ENCODE data around the gene CDH4. TPM values are rescaled to one million over a fixed set of nuclear protein-coding genes. Genes with fewer than 3 reads are reported as not detected.

CDH4 gene
- total and polyA plus RNA-seq, 2 of the 8 experiments (the other 6 are each of a cell fraction or from before 2014, with no cell fraction given): 4.3 to 7.9 TPM

DNA sequence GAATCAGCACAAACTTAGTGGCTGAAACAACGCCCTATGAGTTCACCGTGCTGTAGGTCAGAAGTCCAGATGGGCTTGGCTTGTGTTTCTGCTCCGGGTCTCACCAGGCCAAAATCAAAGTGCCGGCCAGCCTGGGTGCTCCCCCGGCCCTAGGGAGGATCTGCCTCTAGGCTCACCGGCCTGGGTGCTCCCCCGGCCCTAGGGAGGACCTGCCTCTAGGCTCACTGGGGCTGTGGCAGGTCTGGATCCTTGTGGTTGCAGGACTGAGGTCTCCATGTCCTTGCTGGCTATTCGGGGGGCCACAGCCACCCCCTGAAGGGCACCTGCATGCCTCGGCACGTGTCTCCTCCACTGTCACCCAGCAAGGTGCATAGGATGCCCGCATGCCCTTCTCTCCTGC, 597.3 kb downstream of the CDH4 start:
- H2AK5ac ChIP-seq (ENCODE audit: low read depth, low read length): no peak overlapping the region
- no peak overlapping the region for H4K8ac ChIP-seq (ENCODE audit: extremely low read depth, insufficient read depth, low read length)
- H3K4ac ChIP-seq (replicated peaks; ENCODE audit: insufficient read length, low read depth, low read length): no peak overlapping the region
- no peaks in the 10 kb centered on the region for H3K36me3 ChIP-seq (ENCODE audit: control insufficient read depth in 2 of 4, insufficient read depth in 4 of 4, low read length in 3 of 4)
- no peak overlapping the region for H2BK12ac ChIP-seq (ENCODE audit: low read depth, low read length)
- no peaks in the 10 kb centered on the region for H3K23me2 ChIP-seq (ENCODE audit: low read depth, low read length)
- no peak overlapping the region for H3K4me2 ChIP-seq (ENCODE audit: insufficient read depth in 1 of 2, low read depth in 2 of 2, low read length in 2 of 2)
- H2BK20ac ChIP-seq (ENCODE audit: low read length): no peak overlapping the region
- CTCF ChIA-PET (ENCODE audit: partially characterized antibody): interaction anchor here (0.7 kb wide), 1 partner anchor 12 kb away, joined by 3 read pairs; no protein-coding TSS in a partner anchor
- no peak overlapping the region for H2BK120ac ChIP-seq (replicated peaks; ENCODE audit: low read depth, low read length)
- no peak overlapping the region for H3K18ac ChIP-seq (ENCODE audit: extremely low read depth, low read length)
- peaks cover 4 to 6% of the 10 kb centered on the region in 2 experiments; a peak in 1 of 4 replicates for H3K9me3 ChIP-seq (ENCODE audit: insufficient read depth in 2 of 2, low read depth in 1 of 2, low read length in 1 of 2)
- no peak overlapping the region for H3K14ac ChIP-seq (ENCODE audit: insufficient read length)
- H3K27me3 ChIP-seq (replicated peaks in 1 of 4; ENCODE audit: control insufficient read depth in 3 of 4, extremely low read depth in 1 of 4, insufficient read depth in 3 of 4, low read length in 3 of 4): no peaks in the 10 kb centered on the region; a peak in 1 of 7 replicates
- no peak overlapping the region for H2AFZ ChIP-seq (ENCODE audit: low read length)
- FAIRE-seq: no peak
- H2BK5ac ChIP-seq (ENCODE audit: low read depth, low read length): no peak overlapping the region
- H3K79me1 ChIP-seq (ENCODE audit: low read depth, low read length): no peaks in the 10 kb centered on the region
- no peaks in the 10 kb centered on the region for H3K79me2 ChIP-seq (ENCODE audit: control insufficient read depth in 1 of 2, insufficient read depth in 2 of 2, low read length in 2 of 2)
- no peak overlapping the region for H4K5ac ChIP-seq (ENCODE audit: insufficient read length, low read depth, low read length)
- no peak for DNase-seq (ENCODE audit: low read depth in 1 of 2, low spot score in 2 of 2)
- H3K4me1 ChIP-seq (replicated peaks in 1 of 4; ENCODE audit: control insufficient read depth in 3 of 4, insufficient read depth in 4 of 4, low read length in 3 of 4): no peaks in the 10 kb centered on the region
- no peaks in the 10 kb centered on the region for H4K20me1 ChIP-seq (replicated peaks in 1 of 2; ENCODE audit: control insufficient read depth in 1 of 2, insufficient read depth in 2 of 2, low read length in 2 of 2)
- no peak overlapping the region for H3K27ac ChIP-seq (ENCODE audit: low read depth, low read length)
- H2BK15ac ChIP-seq (ENCODE audit: low read length): no peak overlapping the region
- no peak overlapping the region for H3K23ac ChIP-seq (ENCODE audit: insufficient read length)
- POLR2A ChIA-PET (ENCODE audit: partially characterized antibody): no interaction called here
- no peak overlapping the region for H3K56ac ChIP-seq (replicated peaks; ENCODE audit: insufficient read length, low read depth, low read length)
- no peak overlapping the region for H4K91ac ChIP-seq (replicated peaks; ENCODE audit: insufficient read length, low read length)
- no peak overlapping the region for H3K4me3 ChIP-seq (ENCODE audit: extremely low read depth in 1 of 4, insufficient read depth in 2 of 4, low read depth in 3 of 4, low read length in 4 of 4)
- WGBS, 2 experiments (ENCODE audit: extremely low coverage in 1 of 2, insufficient coverage in 1 of 2, insufficient read length in 1 of 2, insufficient replicate concordance in 2 of 2, low coverage in 1 of 2, low lambda C conversion rate in 2 of 2, missing lambda C conversion rate in 1 of 2): 90% methylated on average over 11 of the region's 11 CpGs; no CpG with 5 or more reads in 1 of the 2 experiments
- no peak overlapping the region for H3K9ac ChIP-seq (replicated peaks in 1 of 4; ENCODE audit: extremely low read depth in 1 of 4, low read depth in 3 of 4, low read length in 3 of 4)
- TF ChIP-seq, protein P1, sequence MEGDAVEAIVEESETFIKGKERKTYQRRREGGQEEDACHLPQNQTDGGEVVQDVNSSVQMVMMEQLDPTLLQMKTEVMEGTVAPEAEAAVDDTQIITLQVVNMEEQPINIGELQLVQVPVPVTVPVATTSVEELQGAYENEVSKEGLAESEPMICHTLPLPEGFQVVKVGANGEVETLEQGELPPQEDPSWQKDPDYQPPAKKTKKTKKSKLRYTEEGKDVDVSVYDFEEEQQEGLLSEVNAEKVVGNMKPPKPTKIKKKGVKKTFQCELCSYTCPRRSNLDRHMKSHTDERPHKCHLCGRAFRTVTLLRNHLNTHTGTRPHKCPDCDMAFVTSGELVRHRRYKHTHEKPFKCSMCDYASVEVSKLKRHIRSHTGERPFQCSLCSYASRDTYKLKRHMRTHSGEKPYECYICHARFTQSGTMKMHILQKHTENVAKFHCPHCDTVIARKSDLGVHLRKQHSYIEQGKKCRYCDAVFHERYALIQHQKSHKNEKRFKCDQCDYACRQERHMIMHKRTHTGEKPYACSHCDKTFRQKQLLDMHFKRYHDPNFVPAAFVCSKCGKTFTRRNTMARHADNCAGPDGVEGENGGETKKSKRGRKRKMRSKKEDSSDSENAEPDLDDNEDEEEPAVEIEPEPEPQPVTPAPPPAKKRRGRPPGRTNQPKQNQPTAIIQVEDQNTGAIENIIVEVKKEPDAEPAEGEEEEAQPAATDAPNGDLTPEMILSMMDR (IDR thresholded peaks at IDR 0.05; ENCODE audit: control extremely low read depth in 1 of 3, insufficient read depth in 1 of 3, low read depth in 1 of 3, low read length in 3 of 3): no peak
- no peak for TF ChIP-seq TBP (IDR thresholded peaks at IDR 0.05; ENCODE audit: low read depth, low read length)
- no peak for TF ChIP-seq EZH2 (IDR thresholded peaks at IDR 0.05; ENCODE audit: low read depth, low read length, severe bottlenecking)
- no peak for TF ChIP-seq RBBP5 (IDR thresholded peaks at IDR 0.05; ENCODE audit: borderline replicate concordance, low read depth, low read length)
- TF ChIP-seq TAF1 (IDR thresholded peaks at IDR 0.05; ENCODE audit: low read depth, low read length): no peak
- no peak for TF ChIP-seq BRCA1 (IDR thresholded peaks at IDR 0.05; ENCODE audit: low read depth, low read length)
- no peak for TF ChIP-seq CREB1 (IDR thresholded peaks at IDR 0.05)
- no peak for TF ChIP-seq RXRA (IDR thresholded peaks at IDR 0.05; ENCODE audit: insufficient read depth, low read depth, low read length)
- TF ChIP-seq CHD1 (IDR thresholded peaks at IDR 0.05; ENCODE audit: low read depth, low read length): no peak
- no peak for TF ChIP-seq SIX5 (IDR thresholded peaks at IDR 0.05; ENCODE audit: low read depth, low read length)
- TF ChIP-seq ZNF274 (IDR thresholded peaks at IDR 0.05; ENCODE audit: borderline replicate concordance, extremely low read depth, low read length): no peak
- TF ChIP-seq, protein P2, sequence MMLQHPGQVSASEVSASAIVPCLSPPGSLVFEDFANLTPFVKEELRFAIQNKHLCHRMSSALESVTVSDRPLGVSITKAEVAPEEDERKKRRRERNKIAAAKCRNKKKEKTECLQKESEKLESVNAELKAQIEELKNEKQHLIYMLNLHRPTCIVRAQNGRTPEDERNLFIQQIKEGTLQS (IDR thresholded peaks at IDR 0.05; ENCODE audit: insufficient read depth, low read depth, low read length): no peak

Measured in H1 (cell line).